RCC 7860 (cell line): Measurements from ENCODE around the gene FLOT1.
"Not testable (repeated sequence)": the region's sequence is repeated elsewhere in the genome, so short reads cannot be mapped to it uniquely, and the experiment has no call there.

Source experiments
- DNase-seq: peaks from one replicate; pipeline ENCODE4 v3.0.0-alpha.2; 2015; ENCODE audit warnings: low spot score
- FAIRE-seq: peaks from 2 replicates; lab custom pipeline; 2012; peaks lifted over from hg19 to GRCh38; lab: Jason Lieb, UNC

Gene FLOT1

DNA sequence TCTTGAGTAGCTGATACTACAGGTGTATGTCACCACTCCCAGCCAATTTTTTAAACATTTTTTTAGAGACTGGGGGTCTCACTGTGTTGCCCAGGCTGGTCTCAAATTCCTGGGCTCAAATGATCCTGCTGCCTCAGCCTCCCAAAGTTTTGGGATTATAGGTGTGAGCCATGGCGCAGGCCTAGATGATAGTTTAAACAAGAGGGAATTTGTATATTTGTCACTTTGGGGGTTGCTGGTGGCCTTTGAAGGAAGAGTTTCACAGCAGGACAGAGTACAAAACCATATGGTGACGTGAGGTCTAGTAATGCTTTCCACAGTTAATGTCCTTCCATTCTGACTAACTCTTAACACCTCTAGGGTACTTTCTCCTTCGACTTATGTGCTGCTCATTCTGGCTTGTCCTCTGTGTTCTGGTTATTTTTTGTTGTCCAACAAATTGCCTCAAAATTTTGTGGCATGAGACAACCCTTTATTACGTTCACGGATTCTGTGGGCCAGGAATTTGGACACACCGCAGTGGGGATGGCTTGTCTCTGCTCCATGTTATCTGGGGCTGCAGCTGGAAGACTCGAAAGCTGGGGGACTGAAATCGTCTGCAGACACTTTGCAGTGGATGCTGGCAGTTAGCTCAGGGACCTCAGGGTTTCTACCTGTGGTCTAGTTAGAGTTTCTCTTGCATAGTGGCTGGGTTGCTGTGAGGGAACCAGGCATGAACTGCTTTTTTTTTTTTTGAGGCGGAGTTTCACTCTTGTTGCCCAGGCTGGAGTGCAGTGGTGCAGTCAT is 24.9 kb upstream of the FLOT1 start:
- no peak for FAIRE-seq
- DNase-seq: peak; percentile 8

DNA sequence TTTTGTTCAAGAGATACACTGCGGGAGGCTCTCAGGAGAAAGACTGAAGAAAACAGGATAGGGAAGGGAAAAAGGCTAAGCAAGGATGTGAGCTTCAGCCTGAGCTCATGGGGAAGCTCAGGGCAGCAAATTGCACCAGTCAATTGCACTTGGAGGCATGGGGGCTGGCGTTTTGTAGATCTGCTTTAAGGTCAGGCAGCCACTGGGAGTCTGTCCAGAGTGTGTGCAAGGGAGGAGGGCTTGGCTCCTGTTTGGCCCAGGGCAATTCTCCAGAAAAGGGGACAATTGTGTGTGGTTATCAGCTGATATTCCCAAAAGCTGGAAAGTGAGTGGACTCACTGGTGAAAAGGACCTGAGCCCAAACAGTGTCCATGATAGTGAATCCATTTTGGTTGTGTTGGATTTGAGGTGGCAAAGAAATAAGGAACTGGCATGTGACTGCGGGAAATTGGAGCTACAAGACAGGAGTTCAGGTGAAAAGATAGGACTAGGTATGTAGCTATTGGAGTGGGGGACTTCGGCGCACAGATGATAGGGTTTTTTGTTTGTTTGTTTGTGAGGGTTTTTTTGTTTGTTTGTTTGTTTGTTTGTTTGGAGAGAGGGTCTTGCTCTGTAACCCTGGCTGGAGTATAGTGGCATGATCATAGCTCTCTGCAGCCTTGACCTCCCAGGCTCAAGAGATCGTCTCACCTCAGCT is 24.1 kb upstream of the FLOT1 start:
- DNase-seq (no peak), FAIRE-seq (no peak)

- DNase-seq, FAIRE-seq: not testable (repeated sequence)
Measured at GRCh38 chr6:30765495-30765894, 23.0 kb upstream of the FLOT1 start.

DNA sequence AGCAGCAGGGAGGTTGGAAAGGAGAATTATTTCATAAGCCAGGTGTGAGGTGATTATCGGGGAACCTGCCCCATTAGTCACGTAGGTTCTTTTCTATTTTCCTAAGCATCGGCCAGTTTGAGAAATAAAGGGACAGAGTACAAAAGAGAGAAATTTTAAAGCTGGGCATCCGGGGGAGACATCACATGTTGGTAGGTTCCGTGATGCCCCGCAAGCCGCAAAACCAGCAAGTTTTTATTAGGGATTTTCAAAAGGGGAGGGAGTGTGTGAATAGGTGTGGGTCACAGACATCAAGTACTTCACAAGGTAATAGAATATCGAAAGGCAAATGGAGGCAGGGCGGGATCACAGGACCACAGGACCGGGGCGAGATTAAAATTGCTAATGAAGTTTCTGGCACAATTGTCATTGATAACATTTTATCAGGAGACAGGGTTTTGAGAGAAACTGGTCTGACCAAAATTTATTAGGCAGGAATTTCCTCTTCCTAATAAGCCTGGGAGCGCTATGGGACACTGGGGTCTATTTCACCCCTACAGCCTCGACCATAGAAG is 22.1 kb upstream of the FLOT1 start:
- DNase-seq, FAIRE-seq: not testable (repeated sequence)

GRCh38 chr6:30763618-30764489 is 21.4 kb upstream of the FLOT1 start:
- DNase-seq (peak; percentile 50), FAIRE-seq (no peak)

DNA sequence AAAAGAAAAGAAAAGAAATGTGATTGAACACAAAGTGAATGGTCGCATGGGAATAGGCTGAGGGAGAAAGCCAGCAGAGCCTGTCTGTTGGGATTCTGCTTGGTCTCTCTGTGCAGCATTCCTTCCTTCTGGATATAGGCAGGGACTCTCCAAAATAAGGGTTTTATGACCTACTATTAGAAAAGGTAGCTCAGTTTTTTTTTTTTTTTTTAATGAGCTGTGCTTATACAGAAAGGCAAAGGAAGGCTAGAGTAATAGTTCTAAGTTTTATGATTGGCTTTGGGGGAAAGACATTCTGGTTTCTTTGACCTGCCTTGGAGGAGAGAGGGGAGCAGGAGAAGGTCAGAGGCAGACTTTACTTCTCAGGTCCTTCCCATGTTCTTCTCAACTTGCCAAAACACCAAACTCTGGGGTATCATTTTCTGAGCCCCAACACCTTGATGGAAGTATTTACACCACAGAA is 20.7 kb upstream of the FLOT1 start:
- FAIRE-seq (no peak), DNase-seq (no peak)

DNA sequence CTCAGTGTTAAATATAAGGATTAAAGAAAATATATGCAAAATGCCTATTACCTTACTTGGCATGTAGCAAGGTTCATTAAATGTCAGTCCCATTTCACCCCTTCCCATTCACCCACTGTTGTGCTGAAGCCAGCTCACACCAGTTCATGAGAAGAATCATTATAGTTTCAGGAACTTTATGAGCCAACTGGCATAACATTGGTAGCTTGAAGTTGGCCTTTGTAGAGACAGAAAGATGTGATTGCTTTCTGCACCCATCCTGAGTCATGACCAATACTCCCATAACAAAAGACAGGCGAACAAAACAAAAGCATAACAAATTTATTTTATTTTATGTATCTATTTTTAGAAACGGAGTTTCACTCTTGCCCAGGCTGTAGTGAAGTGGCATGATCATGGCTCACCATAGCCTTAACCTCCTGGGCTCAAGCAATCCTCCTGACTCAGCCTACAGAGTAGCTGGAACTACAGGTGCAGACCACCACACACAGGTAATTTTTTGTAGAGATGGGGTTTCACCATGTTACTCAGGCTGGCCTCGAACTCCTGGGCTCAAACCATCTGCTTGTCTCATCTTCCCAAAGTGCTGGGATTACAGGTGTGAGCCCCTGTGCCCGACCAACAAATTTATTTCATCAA is 19.4 kb upstream of the FLOT1 start:
- FAIRE-seq: no peak
- no peak for DNase-seq

DNA sequence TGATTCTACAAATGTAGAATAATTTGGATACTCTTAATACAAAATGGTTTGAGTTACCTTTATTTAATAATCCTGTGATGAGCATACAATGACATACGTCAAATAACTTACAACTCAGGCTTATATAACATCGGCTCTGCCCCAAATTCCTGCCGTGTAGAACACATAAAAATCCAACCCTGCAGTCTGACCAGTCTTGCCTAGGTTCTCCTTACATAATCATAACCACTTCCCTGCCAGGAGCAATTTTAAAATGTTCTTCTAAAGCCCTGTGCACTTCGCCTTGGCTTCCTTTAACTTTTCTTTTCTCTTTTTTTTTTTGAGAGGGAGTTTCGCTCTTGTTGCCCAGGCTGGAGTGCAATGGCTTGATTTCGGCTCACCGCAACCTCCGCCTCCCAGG is 18.1 kb upstream of the FLOT1 start:
- DNase-seq: no peak
- no peak for FAIRE-seq

DNA sequence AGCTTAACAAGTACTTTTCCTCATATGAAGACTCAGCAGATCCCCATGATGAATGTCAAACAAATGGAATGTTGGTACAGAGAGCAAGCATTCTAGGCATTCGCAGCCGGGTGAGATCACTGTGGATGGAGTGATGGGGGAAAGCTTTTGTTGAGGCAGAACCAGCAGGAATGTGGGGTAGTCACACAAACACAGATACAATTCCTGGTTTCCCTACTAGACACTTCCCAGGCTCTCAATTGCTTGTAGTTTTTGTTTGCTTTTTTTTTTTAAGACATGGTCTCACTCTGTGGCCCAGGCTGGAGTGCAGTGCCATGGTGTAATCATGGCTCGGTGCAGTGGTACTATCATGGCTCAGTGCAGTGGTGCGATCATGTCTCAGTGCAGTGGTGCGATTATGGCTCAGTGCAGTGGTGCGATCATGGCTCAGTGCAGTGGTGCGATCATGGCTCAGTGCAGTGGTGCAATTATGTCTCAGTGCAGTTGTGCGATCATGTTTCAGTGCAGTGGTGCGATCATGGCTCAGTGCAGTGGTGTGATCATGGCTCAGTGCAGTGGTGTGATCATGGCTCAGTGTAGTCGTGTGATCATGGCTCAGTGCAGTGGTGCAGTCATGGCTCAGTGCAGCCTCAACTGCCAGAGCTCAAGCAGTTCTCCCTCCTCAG is 17.2 kb upstream of the FLOT1 start:
- peak; percentile 74 for FAIRE-seq
- peak; percentile 96 for DNase-seq

- FAIRE-seq: no peak
- DNase-seq: no peak
Measured at GRCh38 chr6:30757261-30757904, 14.9 kb upstream of the FLOT1 start.

- not testable (repeated sequence) for FAIRE-seq
Measured at GRCh38 chr6:30756405-30757003, 14.0 kb upstream of the FLOT1 start.

GRCh38 chr6:30754631-30755030 is 12.1 kb upstream of the FLOT1 start:
- FAIRE-seq (no peak), DNase-seq (peak; percentile 16)

More at GRCh38 chr6:30756405-30757003, 14.0 kb upstream of the FLOT1 start:
- not testable (repeated sequence) for DNase-seq

- FAIRE-seq: peak; percentile 91
Measured at GRCh38 chr6:30752157-30752927, 9.9 kb upstream of the FLOT1 start.

DNA sequence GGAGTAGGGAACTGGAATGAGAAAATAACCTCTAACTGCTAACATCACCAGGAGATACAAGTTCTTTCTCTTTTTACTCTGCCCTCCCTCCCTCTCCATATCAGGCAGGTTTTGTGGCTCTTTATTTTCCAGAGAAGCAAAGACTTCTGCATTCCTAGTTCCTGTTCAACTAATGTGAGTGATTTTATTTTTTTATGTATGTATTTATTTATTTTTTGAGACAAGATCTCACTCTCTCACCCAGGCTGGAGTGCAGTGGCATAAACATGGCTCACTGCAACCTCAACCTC is 7.8 kb upstream of the FLOT1 start:
- DNase-seq: no peak
- no peak for FAIRE-seq

More at GRCh38 chr6:30752157-30752927, 9.9 kb upstream of the FLOT1 start:
- DNase-seq: peak; percentile 100

GRCh38 chr6:30749554-30750378 is 7.3 kb upstream of the FLOT1 start:
- DNase-seq (peak; percentile 67), FAIRE-seq (no peak)

DNA sequence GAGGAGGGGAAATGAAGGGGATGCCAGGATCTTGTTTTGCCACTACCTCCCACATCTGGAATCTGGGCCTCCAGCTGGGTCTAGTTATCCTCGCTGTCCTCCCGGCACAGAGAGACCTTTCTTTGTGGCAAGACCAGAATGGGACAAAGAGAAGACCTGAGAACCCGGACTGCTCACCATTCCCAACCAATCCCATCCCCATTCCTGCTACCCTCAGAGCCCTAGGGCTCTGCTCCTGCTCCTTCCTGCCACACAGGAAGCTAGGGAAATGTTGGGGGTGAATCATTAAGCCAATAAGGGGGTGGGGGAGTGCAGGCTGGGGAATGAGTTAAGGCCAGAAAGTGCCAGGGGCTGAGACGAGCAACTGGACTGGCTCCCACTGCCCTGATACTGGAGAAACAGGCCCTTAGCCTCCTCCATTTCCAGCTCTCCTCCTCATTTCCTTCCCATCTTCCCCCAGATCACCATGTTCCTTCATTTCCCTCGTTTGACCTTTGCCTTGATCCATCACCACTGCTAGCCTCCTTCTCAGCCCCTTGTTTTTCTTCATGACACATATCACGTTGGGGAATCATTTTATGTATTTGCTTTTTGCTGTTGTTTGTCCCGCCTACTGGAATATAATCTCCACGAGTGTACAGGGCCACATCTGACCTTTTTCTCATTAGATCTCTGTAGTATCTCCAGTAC is 6.5 kb upstream of the FLOT1 start:
- FAIRE-seq (no peak), DNase-seq (peak; percentile 37)
